Stimulated activated CD4-positive, alpha-beta T cell treated with anti-CD3 and anti-CD28 coated beads, Interleukin-1b, Interleukin-23, amount 100 ng/mL, for 48 hours (primary cell): ENCODE data around the gene XNDC1N.

ENCODE experiments used
- DNase-seq: peaks from one replicate; pipeline ENCODE4 v3.0.0-alpha.2; 2020

Gene XNDC1N, protein sequence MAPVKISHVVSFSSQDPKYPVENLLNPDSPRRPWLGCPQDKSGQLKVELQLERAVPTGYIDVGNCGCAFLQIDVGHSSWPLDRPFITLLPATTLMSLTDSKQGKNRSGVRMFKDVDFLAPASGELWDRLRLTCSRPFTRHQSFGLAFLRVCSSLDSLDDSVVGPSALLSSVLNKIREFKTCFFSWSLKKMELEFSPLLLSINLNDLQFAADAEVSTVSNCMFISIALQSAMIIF

GRCh38 chr11:71927820-71928736 is at the start of gene XNDC1N:
Gene XNDC1N, minus strand, starts transcription at chr11:71928594. Its CDS starts 5,241 bp downstream, at chr11:71923353.
- DNase-seq: peak; percentile 77

DNA sequence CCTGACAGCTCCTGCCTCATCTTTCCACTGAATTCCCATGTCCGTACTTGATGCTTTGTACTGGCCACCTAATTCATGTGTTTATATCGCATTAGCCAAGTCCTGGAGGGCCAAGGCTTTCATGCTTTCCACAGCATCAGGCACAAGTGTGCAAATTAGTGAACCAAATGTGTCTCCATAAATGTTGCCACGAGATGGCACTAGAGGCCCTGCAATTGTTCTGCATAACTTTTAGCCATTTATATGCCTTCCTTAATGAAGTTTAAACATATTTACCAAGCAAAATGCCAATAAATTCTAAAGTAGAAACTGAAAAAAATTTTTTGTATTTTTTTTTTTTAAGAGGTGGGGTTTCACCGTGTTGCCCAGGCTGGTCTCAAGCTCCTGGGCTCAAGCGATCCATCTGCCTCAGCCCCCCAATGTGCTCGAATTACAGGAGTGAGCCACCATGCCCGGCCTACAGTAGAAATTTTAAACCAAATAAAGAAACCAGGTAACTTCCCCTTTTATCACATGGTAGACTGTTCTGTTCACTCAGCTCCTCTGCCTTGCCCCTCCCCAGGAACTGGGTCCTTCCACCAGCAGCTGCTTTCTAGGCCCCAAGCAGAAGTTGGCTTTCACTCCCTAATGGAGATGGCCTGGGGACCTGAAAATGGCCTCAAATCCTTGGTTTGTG is 49.5 kb upstream of the XNDC1N start:
- DNase-seq: peak; percentile 35

DNA sequence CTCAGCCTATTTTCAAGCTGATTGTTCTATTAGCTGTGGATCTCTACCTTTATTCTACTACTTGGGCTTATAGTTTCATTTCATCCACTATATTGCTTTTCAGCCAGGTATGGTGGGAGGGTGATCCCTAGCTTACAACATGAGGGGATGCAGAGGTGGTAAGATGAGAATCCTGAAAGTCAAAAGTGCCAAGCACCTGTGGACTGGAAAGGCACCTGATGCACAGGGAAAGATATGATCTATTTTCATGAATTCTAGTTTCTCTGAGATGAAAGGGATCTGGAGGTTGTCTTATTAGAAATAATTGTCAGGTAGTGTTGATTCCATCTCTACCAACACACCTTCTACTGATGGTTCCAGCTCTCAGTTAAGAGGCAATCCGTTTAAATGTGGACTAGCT is 48.7 kb upstream of the XNDC1N start:
- no peak for DNase-seq

- no peak for DNase-seq
Measured at GRCh38 chr11:71976551-71976950, 48.2 kb upstream of the XNDC1N start.

DNA sequence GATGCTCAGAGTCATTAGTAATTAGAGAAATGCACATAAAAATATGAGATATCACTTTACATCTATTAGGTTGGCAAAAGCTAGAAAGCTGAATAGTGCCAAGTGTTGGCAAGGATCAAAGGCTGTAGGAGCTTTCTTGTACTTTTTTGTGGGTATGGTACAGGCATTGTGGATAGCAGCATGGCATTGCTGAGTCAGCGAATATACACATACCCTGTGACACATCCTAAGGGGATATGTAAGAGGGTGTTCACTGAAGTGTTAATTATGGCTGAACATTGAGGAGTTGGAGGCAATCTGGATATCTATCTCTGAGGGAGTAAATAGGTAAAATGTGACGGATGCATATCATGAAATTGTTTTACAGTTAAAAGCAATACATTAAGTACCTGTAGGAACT is 43.3 kb upstream of the XNDC1N start:
- DNase-seq: no peak

DNA sequence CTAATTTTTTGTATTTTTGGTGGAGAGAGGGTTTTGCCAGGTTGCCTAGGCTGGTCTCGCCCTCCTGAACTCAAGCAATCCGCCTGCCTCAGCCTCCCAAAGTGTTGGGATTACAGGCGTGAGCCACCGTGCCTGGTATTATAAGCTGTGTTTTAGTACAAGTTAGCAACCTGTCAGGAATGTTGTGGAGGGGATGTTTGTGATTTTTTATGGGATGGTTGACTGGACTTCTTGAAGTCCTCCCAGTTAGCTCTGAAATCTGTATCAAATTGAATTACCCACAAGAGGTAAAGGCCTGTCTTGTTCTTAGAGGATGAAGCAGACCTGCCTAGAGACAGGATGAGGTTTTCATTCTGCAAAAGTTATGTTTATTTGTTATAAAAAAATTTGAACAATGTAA is 36.2 kb upstream of the XNDC1N start:
- DNase-seq: no peak

DNA sequence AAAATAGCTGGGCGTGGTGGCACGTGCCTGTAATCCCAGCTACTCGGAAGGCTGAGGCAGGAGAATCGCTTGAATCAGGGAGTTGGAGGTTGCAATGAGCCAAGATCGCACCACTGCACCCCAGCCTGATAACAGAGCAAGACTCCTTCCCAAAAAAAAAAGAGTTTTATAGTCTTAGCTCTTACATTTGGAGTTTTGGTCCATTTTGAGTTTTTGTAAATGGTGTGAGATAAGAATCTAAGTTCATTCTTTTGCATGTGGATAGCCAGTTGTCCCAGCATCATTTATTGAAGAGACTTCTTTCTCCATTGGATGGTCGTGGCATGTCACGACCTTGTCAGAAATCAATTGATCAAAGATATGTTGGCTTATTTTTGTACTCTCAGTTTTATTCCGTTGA is 35.1 kb upstream of the XNDC1N start:
- DNase-seq: no peak

- DNase-seq: no peak
Measured at GRCh38 chr11:71962428-71963038, 34.1 kb upstream of the XNDC1N start.

DNA sequence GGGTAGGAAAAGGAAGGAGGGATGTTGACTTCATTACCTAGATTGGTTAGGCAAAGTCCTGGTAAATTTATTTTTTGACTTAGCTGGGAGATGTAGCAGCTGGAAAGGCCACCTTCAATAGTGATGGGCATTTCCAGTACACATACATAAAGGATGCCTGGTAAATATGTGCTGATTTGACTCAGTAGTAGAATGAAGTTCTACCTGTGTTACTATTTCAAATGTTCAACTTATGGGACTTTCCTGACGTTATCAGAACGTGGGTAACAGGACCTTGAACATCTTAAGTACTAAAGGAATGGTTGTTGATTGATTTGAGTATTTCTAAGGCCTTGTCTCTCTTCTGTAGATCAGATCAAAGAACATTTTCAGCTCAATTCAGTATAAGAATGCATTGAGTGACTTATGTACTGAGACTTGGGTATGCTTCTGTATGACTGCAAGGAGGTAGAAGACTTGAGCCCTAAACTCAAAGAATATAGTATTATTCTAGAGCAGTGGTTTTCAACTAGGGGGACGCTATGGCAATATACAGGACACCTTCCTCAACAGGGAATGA is 27.6 kb upstream of the XNDC1N start:
- no peak for DNase-seq

GRCh38 chr11:71951741-71952310 is 23.4 kb upstream of the XNDC1N start:
- DNase-seq: no peak

DNA sequence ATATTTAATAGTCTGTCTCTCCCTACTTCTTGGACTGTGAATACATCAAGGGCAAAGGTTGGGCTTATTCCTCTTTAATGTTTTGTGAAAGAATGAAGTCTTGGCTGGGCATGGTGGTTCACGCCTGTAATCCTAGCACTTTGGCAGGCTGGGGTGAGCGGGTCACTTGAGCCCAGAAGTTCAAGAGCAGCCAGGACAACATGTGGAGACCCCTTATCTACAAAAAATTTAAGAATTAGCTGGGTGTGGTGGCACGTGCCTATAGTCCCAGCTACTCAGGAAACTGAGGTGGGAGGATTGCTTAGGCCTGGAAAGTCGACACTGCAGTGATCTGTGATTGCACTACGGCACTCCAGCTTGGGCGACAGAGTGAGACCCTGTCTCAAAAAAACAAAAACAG is 20.6 kb upstream of the XNDC1N start:
- no peak for DNase-seq

DNA sequence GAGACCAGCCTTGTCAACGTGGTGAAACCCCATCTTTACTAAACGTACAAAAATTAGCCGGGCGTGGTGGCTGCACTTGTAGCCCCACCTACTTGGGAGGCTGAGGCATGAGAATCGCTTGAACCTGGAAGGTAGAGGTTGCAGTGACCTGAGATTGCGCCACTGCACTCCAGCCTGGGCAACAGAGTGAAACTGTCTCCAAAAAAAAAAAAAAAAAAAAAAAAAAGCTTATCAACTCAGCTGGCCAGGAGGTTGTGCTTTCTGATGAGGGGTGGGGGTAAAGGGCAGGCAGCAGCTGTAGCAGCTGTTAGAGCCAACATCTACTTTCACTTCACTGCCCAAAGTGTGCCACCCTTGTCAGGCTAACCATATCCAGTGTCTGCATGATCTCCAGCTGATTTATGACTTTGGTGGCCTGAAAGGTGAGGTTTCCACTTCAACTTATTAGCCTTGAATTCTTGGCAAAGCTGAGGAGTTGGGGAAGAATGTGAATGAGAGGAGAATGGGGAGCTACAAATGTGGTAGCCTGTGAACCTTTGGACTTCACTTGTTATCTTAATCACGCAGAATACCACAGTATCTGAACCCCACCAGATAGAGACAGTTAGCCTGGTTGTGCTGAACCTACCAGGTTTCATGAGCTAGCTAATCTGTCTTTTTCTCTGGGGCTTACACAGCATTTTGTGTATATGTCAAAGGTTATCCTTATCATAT is 20.1 kb upstream of the XNDC1N start:
- no peak for DNase-seq

- no peak for DNase-seq
Measured at GRCh38 chr11:71947498-71947897, 19.1 kb upstream of the XNDC1N start.

DNA sequence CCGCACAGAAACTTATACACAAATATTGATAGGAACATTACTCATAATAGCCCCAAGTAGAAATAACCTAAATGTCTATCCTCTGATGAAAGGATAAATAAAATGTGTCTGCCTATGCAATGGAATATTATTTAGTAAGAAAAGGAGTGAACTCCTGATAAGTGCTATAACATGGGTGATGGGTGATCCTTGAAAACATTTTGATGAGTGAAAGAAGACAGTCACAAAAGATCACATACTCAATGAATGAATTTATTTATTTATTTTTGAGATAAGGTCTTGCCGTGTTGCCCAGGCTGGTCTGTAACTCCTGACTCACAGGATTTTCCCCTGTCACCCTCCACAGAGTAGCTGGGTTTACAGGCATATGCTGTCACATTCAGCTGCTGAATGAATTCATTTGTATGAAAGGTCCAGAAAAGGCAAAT is 17.8 kb upstream of the XNDC1N start:
- peak; percentile 14 for DNase-seq

- DNase-seq: no peak
Measured at GRCh38 chr11:71940561-71941219, 12.3 kb upstream of the XNDC1N start.

- no peak for DNase-seq
Measured at GRCh38 chr11:71937826-71938225, 9.4 kb upstream of the XNDC1N start.

GRCh38 chr11:71936825-71937224 is 8.4 kb upstream of the XNDC1N start:
- no peak for DNase-seq

DNA sequence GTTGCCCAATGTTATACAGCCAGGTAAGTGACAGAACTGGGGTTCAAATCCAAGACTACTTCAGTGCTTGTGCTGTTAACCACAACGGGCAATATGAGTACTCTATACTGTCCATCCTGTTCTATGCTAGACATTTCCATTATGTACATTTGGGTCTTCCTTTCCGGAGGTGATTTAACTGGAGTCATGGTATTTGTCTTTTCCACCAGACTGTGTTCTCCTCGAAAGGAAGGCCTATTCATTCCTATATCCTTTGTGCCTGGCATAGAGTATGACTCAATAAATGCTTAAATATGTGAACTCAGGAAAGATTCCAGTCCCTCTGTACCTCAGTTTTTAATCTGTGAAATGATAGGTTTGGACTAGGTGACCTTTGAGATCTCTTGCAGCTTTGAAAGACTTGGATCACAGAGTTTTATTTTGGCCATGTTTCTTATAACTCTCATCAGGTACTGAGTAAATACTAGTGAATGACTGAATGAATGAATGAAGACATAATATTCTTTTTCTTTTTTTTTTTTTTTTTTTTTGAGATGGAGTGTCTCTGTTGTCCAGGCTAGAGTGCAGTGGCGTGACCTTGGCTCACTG is 7.0 kb upstream of the XNDC1N start:
- DNase-seq: no peak

DNA sequence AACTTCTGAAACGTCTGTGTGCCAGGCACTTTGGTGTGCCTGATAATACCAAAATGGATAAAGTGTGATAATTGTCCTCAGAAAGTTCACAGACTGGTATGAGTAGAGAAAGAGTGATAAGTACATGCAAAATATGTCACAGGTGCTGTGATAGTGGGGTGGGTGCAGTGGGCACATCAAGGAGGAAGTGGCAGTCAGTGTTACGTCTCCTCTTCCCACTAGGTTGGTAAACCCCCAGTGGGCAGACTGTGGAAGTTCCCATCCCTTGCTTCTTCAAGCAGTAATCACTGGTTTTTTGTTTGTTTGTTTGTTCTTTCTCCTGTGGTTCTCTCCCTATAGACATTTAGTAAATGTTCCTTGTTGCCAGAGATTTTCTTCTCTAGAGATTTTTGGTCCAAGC is 5.8 kb upstream of the XNDC1N start:
- DNase-seq: no peak

- no peak for DNase-seq
Measured at GRCh38 chr11:71933141-71933933, 4.9 kb upstream of the XNDC1N start.
